Activated CD4-positive, alpha-beta T cell treated with anti-CD3 and anti-CD28 coated beads for 24 hours (primary cell): ENCODE measurements around the gene VPS9D1.

Source experiments
- DNase-seq, 2 donors: peaks; one replicate each; pipeline ENCODE4 v3.0.0-alpha.2; 2020; ENCODE audit warnings: low read depth in 2 of 2

VPS9D1 gene

GRCh38 chr16:89720813-89721545 lies at the start of gene VPS9D1, which contains the start of gene ZNF276:
VPS9D1 (minus strand) TSS chr16:89720898; CDS start chr16:89720861, 37 bp downstream.
ZNF276 (plus strand) TSS chr16:89721537; CDS start chr16:89721641, 104 bp downstream.
- peak; percentile 73 to 75 for DNase-seq

- no peak for DNase-seq
These were observed 49.7 kb upstream of the VPS9D1 start for GRCh38 chr16:89770367-89770766.

- DNase-seq: no peak
These were observed 44.7 kb upstream of the VPS9D1 start for GRCh38 chr16:89765292-89765830.

GRCh38 chr16:89764711-89765201 lies 44.1 kb upstream of the VPS9D1 start:
- peak in 1 of 2 donors; percentile 9 for DNase-seq

- no peak for DNase-seq
These were observed 40.7 kb upstream of the VPS9D1 start for GRCh38 chr16:89761304-89761922.

- no peak for DNase-seq
These were observed 39.1 kb upstream of the VPS9D1 start for GRCh38 chr16:89759746-89760340.

- no peak for DNase-seq
These were observed 28.9 kb upstream of the VPS9D1 start for GRCh38 chr16:89749637-89750036.

GRCh38 chr16:89748921-89749320 lies 28.2 kb upstream of the VPS9D1 start:
- no peak for DNase-seq

- DNase-seq: no peak
These were observed 27.4 kb upstream of the VPS9D1 start for GRCh38 chr16:89748076-89748475.

GRCh38 chr16:89746043-89746442 lies 25.3 kb upstream of the VPS9D1 start:
- DNase-seq: no peak

GRCh38 chr16:89744813-89745212 lies 24.1 kb upstream of the VPS9D1 start:
- DNase-seq: no peak

GRCh38 chr16:89742948-89743347 lies 22.2 kb upstream of the VPS9D1 start:
- no peak for DNase-seq

- DNase-seq: no peak
These were observed 20.8 kb upstream of the VPS9D1 start for GRCh38 chr16:89741342-89742014.

- no peak for DNase-seq
These were observed 18.7 kb upstream of the VPS9D1 start for GRCh38 chr16:89739383-89739782.

GRCh38 chr16:89738538-89739317 lies 18.0 kb upstream of the VPS9D1 start:
- DNase-seq: no peak

GRCh38 chr16:89738072-89738377 lies 17.3 kb upstream of the VPS9D1 start:
- DNase-seq: no peak

- DNase-seq: no peak
These were observed 16.8 kb upstream of the VPS9D1 start for GRCh38 chr16:89737341-89738071.

- DNase-seq: no peak
These were observed 15.9 kb upstream of the VPS9D1 start for GRCh38 chr16:89736554-89736953.

- no peak for DNase-seq
These were observed 13.1 kb upstream of the VPS9D1 start for GRCh38 chr16:89733792-89734191.

GRCh38 chr16:89733322-89733721 lies 12.6 kb upstream of the VPS9D1 start:
- DNase-seq: no peak

GRCh38 chr16:89732918-89733242 lies 12.2 kb upstream of the VPS9D1 start:
- DNase-seq: no peak
